PC-3 (cell line): ENCODE measurements around the gene SRM.

Experiments
- CTCF ChIP-seq: fragments of 300-600 bp; sonication (generic); conservative IDR thresholded peaks from 2 replicates; pipeline ENCODE4 v1.5.1; 2017; ENCODE audit warnings: antibody characterized with exemption, low read depth, mild to moderate bottlenecking, low read length
- EZH2 ChIP-seq: fragments of 300-600 bp; sonication (generic); IDR thresholded peaks from one replicate; pipeline ENCODE4 v1.6.1; 2017; ENCODE audit warnings: antibody characterized with exemption, mild to moderate bottlenecking, low read length; ENCODE audit not compliant: unreplicated experiment

- TF ChIP-seq CTCF (no peak), EZH2 (no peak)
Measured at GRCh38 chr1:11052839-11053757, 6.7 kb downstream of the SRM start.
